ENCODE results near the gene NKD1.

Gene NKD1

DNA sequence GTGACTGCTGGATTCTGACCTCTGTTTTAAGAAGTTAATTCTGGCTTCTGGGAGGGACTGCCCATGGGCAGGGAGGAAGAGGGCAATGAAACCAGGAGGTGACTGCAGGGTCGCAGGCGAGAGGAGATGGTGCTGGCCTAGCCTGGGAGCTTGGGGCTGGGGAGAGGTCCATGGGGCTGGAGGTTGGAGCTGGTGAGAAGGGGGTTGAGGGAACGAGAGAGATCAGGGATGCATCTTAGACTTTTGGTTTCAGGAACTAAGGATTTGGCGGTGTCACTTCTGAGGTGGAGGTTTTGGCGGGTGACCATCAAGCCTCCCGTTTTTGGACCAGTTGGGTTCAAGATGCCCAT, 64.6 kb downstream of the NKD1 start:
- Histone ChIP-seq H3K9me3 (ENCODE audit: control insufficient read depth, low read length) (no peaks in the 10 kb centered on the region), H3K4me3 (ENCODE audit: low read length) (no peak overlapping the region), H3K36me3 (ENCODE audit: control insufficient read depth, insufficient read depth, low read length, severe bottlenecking) (no peaks in the 10 kb centered on the region), H3K9ac (ENCODE audit: low read length) (no peak overlapping the region), H3K4me1 (ENCODE audit: control insufficient read depth, insufficient read depth, low read length) (peaks cover 26% of the 10 kb centered on the region), H3K27me3 (replicated peaks; ENCODE audit: control insufficient read depth, insufficient read depth, low read length) (peaks cover 9% of the 10 kb centered on the region)
- no peak for DNase-seq (ENCODE audit: low read depth)

DNA sequence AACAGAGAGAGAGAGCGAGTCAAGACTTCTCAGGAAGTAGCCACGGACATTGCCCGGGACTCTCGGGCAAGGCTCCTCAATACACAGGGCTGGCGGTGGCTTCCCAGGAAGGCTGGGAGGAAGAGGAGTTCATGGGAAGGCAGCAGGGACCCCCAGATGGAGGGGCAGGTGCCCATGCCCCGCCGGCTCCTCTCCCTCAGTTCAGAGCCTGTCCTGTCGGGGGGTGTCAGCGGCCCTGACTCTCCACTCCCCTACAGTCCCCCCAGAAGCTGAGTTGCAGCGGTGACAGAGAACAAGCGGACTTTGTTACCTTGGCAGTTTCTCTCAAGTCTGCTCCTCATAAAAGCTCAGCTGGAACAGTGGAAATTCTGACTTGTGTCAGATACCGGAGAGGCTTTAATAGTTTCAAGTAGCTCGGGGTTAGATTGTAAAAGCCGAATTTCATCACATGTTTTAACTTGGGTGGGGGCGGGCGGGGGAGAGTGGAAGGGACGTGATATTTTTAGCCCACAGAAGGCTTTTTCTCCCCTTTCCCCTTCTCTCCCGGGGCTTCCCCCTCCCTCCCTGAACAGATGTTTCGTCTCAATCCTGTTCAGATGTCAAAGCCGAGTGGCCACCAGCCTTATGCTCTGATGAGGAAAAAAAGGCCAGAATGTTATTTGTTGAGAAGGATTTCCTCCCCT, 65.2 kb downstream of the NKD1 start:
- peak; percentile 56 for DNase-seq (ENCODE audit: low read depth)
- peaks cover 26% of the 10 kb centered on the region for H3K4me1 ChIP-seq (ENCODE audit: control insufficient read depth, insufficient read depth, low read length)
- no peak overlapping the region for H3K9ac ChIP-seq (ENCODE audit: low read length)
- peak overlapping the region; percentile 36 for H3K4me3 ChIP-seq (ENCODE audit: low read length)
- H3K36me3 ChIP-seq (ENCODE audit: control insufficient read depth, insufficient read depth, low read length, severe bottlenecking): no peaks in the 10 kb centered on the region
- H3K27me3 ChIP-seq (replicated peaks; ENCODE audit: control insufficient read depth, insufficient read depth, low read length): peaks cover 9% of the 10 kb centered on the region
- H3K9me3 ChIP-seq (ENCODE audit: control insufficient read depth, low read length): no peaks in the 10 kb centered on the region

GRCh38 chr16:50613964-50614474, 65.8 kb downstream of the NKD1 start:
- H3K36me3 ChIP-seq (ENCODE audit: control insufficient read depth, insufficient read depth, low read length, severe bottlenecking): no peaks in the 10 kb centered on the region
- no peaks in the 10 kb centered on the region for H3K9me3 ChIP-seq (ENCODE audit: control insufficient read depth, low read length)
- H3K27me3 ChIP-seq (replicated peaks; ENCODE audit: control insufficient read depth, insufficient read depth, low read length): peaks cover 10% of the 10 kb centered on the region
- no peak for DNase-seq (ENCODE audit: low read depth)
- no peak overlapping the region for H3K9ac ChIP-seq (ENCODE audit: low read length)
- H3K4me1 ChIP-seq (ENCODE audit: control insufficient read depth, insufficient read depth, low read length): peaks cover 26% of the 10 kb centered on the region
- H3K4me3 ChIP-seq (ENCODE audit: low read length): no peak overlapping the region

- Histone ChIP-seq H3K27me3 (replicated peaks; ENCODE audit: control insufficient read depth, insufficient read depth, low read length) (peaks cover 22% of the 10 kb centered on the region), H3K4me1 (ENCODE audit: control insufficient read depth, insufficient read depth, low read length) (peaks cover 26% of the 10 kb centered on the region), H3K9ac (ENCODE audit: low read length) (no peak overlapping the region), H3K4me3 (ENCODE audit: low read length) (no peak overlapping the region), H3K36me3 (ENCODE audit: control insufficient read depth, insufficient read depth, low read length, severe bottlenecking) (no peaks in the 10 kb centered on the region), H3K9me3 (ENCODE audit: control insufficient read depth, low read length) (no peaks in the 10 kb centered on the region)
- DNase-seq (ENCODE audit: low read depth): no peak
These were observed 66.9 kb downstream of the NKD1 start for GRCh38 chr16:50614955-50615724.

- peaks cover 22% of the 10 kb centered on the region for H3K27me3 ChIP-seq (replicated peaks; ENCODE audit: control insufficient read depth, insufficient read depth, low read length)
- peaks cover 26% of the 10 kb centered on the region for H3K4me1 ChIP-seq (ENCODE audit: control insufficient read depth, insufficient read depth, low read length)
- H3K36me3 ChIP-seq (ENCODE audit: control insufficient read depth, insufficient read depth, low read length, severe bottlenecking): no peaks in the 10 kb centered on the region
- H3K9me3 ChIP-seq (ENCODE audit: control insufficient read depth, low read length): no peaks in the 10 kb centered on the region
- no peak overlapping the region for H3K4me3 ChIP-seq (ENCODE audit: low read length)
- H3K9ac ChIP-seq (ENCODE audit: low read length): no peak overlapping the region
- DNase-seq (ENCODE audit: low read depth): peak; percentile 10
These were observed 67.7 kb downstream of the NKD1 start for GRCh38 chr16:50615891-50616290.

DNA sequence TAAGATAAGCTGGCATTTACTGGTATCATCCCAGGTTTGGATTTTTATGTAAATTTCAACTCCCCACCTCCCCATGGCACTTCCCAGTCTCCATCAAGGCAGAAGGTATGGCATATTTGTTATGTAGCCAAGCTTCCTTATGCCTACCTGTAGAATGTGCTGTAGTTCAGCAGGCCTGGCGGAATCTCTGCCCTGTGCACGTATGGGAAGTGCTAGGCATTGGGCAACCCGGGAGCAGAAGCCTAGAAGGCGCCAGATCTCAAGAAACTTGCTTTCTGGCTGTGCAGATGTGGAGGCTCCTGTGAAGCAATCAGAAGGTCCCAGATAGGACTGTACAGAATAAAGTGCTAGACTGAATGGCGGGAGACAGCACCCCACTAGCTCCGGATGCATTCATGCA, 68.2 kb downstream of the NKD1 start:
- H3K4me1 ChIP-seq (ENCODE audit: control insufficient read depth, insufficient read depth, low read length): peaks cover 26% of the 10 kb centered on the region
- no peak overlapping the region for H3K9ac ChIP-seq (ENCODE audit: low read length)
- H3K27me3 ChIP-seq (replicated peaks; ENCODE audit: control insufficient read depth, insufficient read depth, low read length): peaks cover 22% of the 10 kb centered on the region
- H3K9me3 ChIP-seq (ENCODE audit: control insufficient read depth, low read length): no peaks in the 10 kb centered on the region
- no peaks in the 10 kb centered on the region for H3K36me3 ChIP-seq (ENCODE audit: control insufficient read depth, insufficient read depth, low read length, severe bottlenecking)
- DNase-seq (ENCODE audit: low read depth): no peak
- no peak overlapping the region for H3K4me3 ChIP-seq (ENCODE audit: low read length)

- Histone ChIP-seq H3K4me3 (ENCODE audit: low read length) (no peak overlapping the region), H3K4me1 (ENCODE audit: control insufficient read depth, insufficient read depth, low read length) (peaks cover 26% of the 10 kb centered on the region), H3K9ac (ENCODE audit: low read length) (no peak overlapping the region), H3K27me3 (replicated peaks; ENCODE audit: control insufficient read depth, insufficient read depth, low read length) (peaks cover 24% of the 10 kb centered on the region), H3K36me3 (ENCODE audit: control insufficient read depth, insufficient read depth, low read length, severe bottlenecking) (no peaks in the 10 kb centered on the region), H3K9me3 (ENCODE audit: control insufficient read depth, low read length) (no peaks in the 10 kb centered on the region)
- no peak for DNase-seq (ENCODE audit: low read depth)
These were observed 68.9 kb downstream of the NKD1 start for GRCh38 chr16:50616883-50617645.

DNA sequence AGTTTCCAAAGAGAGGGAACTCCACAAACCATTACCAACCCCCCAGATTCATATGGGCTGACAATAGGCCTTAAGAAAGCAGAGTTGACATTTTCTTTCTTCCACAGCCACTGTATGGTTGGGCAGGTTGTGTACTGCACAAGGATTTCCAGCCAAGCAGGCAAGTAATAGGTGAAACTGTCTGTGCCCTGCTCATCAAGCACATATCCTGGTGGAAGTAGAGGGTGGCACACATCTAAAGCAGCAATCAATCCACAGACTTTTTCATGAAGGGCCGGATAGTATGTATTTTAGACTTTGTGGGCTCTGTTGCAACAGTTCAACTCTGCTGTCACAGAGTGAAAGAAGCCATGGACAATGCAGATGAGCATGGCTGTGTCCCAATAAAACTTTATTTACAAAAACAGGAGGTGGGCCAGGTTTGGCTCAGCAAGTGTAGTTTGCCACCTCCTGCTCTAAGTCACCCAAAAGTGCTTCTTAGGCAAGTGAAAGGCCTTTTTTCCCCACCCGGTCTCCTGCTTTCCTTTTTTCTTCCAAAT, 69.5 kb downstream of the NKD1 start:
- Histone ChIP-seq H3K36me3 (ENCODE audit: control insufficient read depth, insufficient read depth, low read length, severe bottlenecking) (no peaks in the 10 kb centered on the region), H3K9me3 (ENCODE audit: control insufficient read depth, low read length) (no peaks in the 10 kb centered on the region), H3K4me1 (ENCODE audit: control insufficient read depth, insufficient read depth, low read length) (peaks cover 26% of the 10 kb centered on the region), H3K9ac (ENCODE audit: low read length) (no peak overlapping the region), H3K27me3 (replicated peaks; ENCODE audit: control insufficient read depth, insufficient read depth, low read length) (peaks cover 21% of the 10 kb centered on the region), H3K4me3 (ENCODE audit: low read length) (no peak overlapping the region)
- DNase-seq (ENCODE audit: low read depth): no peak

DNA sequence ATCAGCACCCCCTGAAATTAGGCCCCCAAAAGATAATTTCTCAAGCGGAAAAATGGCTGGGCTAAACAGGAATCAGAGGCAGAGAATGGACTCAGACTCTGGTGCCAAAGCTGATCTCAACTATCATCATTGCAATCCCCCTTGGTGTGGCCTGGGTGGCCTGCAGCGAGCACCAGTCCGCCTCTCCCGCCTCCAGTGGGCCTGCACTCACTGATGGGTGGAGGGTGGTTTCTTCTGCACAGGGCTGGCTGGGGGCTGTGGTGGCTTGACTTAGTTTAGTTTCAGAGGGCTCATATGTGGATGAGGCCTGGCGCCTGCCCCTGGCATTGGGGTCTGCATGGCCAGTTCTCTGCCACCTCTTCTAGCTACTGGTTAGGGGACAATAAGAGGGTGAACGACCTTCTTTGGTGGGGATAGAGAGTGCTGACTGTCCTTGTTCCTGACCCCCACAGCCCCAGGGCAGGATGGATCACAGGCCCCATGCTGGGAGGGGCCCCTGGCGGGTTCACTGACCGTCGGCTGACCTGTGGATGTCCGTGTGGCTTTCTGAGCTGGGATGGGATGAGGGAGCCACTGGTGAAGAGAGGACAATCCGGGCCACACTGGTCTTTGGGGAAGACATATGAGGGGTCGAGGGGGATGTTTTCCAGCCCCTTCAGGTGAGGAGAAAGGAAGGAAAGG, 70.2 kb downstream of the NKD1 start:
- DNase-seq (ENCODE audit: low read depth): no peak
- no peak overlapping the region for H3K9ac ChIP-seq (ENCODE audit: low read length)
- H3K27me3 ChIP-seq (replicated peaks; ENCODE audit: control insufficient read depth, insufficient read depth, low read length): peaks cover 18% of the 10 kb centered on the region
- peaks cover 20% of the 10 kb centered on the region for H3K4me1 ChIP-seq (ENCODE audit: control insufficient read depth, insufficient read depth, low read length)
- H3K4me3 ChIP-seq (ENCODE audit: low read length): no peak overlapping the region
- no peaks in the 10 kb centered on the region for H3K36me3 ChIP-seq (ENCODE audit: control insufficient read depth, insufficient read depth, low read length, severe bottlenecking)
- no peaks in the 10 kb centered on the region for H3K9me3 ChIP-seq (ENCODE audit: control insufficient read depth, low read length)

DNA sequence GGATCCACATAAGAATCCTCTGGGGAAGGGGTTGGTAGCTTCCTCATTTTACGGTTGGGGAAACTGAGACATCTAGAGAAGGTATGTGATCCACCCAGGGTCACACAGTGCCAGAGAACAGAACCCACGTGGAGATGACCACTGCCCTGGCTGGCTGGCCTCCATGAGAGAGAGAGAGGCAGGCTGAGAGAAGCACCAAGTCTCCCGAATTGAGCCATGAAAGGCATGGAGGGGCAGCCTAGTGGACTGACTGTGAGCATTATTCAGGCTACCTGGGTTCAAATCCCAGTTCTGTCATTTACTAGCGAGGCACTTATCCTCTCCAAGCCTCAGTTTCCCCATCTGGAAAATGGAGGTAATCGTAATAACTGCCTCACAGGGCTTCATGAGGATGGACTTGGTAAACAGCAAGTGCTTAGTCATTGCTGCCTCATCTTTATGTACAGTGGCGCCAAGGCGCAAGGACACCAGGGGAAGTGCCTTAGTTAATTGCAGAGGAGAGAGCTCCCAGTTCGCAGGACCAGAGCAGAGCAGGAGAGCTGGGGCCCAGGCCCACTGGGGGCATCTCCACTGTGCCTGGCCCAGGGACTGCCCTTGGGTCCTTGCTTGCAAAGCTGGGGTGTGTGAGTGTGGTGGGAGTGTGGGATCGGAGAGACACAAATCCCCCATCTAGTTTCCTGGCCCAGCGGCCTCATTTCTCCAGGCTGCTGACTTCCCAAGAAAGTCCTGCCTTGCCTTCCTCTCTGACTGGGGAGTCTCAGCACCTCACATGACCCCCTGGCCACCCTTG, 71.7 kb downstream of the NKD1 start:
- no peaks in the 10 kb centered on the region for H3K36me3 ChIP-seq (ENCODE audit: control insufficient read depth, insufficient read depth, low read length, severe bottlenecking)
- no peak overlapping the region for H3K9ac ChIP-seq (ENCODE audit: low read length)
- H3K4me3 ChIP-seq (ENCODE audit: low read length): no peak overlapping the region
- H3K4me1 ChIP-seq (ENCODE audit: control insufficient read depth, insufficient read depth, low read length): peaks cover 10% of the 10 kb centered on the region
- DNase-seq (ENCODE audit: low read depth): no peak
- peaks cover 26% of the 10 kb centered on the region for H3K27me3 ChIP-seq (replicated peaks; ENCODE audit: control insufficient read depth, insufficient read depth, low read length)
- no peaks in the 10 kb centered on the region for H3K9me3 ChIP-seq (ENCODE audit: control insufficient read depth, low read length)
